OCI-LY7 (cell line): ENCODE results near the gene SIX6. TPM values are rescaled to one million over a fixed set of nuclear protein-coding genes. Genes with fewer than 3 reads are reported as not detected.

Source experiments
- BruUV-seq: library from RNA; stranded (reverse); fragments of 400-500 nt; replicated peaks from 2 replicates; lab custom pipeline; 2021; lab: Mats Ljungman, UMichigan
- CTCF ChIA-PET: fragments of 300-600 bp; sonication (Branson Sonifier 250); formaldehyde crosslinking; loops from one replicate; lab custom pipeline; 2022; ENCODE audit warnings: antibody characterized with exemption; ENCODE audit not compliant: unreplicated experiment; lab: Charles Lee
- POLR2A ChIA-PET: fragments of 300-600 bp; sonication (Branson Sonifier 250); formaldehyde crosslinking; loops from one replicate; lab custom pipeline; 2022; ENCODE audit warnings: antibody characterized with exemption; lab: Charles Lee
- DNase-seq: peaks from one replicate; pipeline ENCODE4 v3.0.0-alpha.2; 2015; ENCODE audit warnings: low spot score
- H2AFZ ChIP-seq: fragments of 200-600 bp; sonication (generic), shearing (Covaris generic); 2 replicates; pipeline ENCODE4 v1.6.1; 2014; ENCODE audit warnings: mild to moderate bottlenecking, antibody characterized with exemption, low read length, moderate library complexity
- H3K27ac ChIP-seq: fragments of 200-600 bp; sonication (generic); 2 replicates; pipeline ENCODE4 v1.5.1; 2014; ENCODE audit warnings: mixed run types, low read depth, mild to moderate bottlenecking, moderate library complexity, low read length, inconsistent platforms; ENCODE audit not compliant: poor library complexity, severe bottlenecking
- H3K36me3 ChIP-seq: fragments of 200-600 bp; sonication (generic); 2 replicates; pipeline ENCODE4 v1.6.1; 2014; ENCODE audit warnings: mild to moderate bottlenecking, antibody characterized with exemption, low read length, moderate library complexity, mixed read lengths; ENCODE audit not compliant: insufficient read depth
- H3K4me1 ChIP-seq: fragments of 200-600 bp; sonication (generic); 2 replicates; pipeline ENCODE4 v1.5.1; 2014; ENCODE audit warnings: mild to moderate bottlenecking, low read length; ENCODE audit not compliant: insufficient read depth, poor library complexity, severe bottlenecking
- H3K4me2 ChIP-seq: fragments of 200-600 bp; sonication (generic); 2 replicates; pipeline ENCODE4 v1.6.1; 2014; ENCODE audit warnings: mild to moderate bottlenecking, low read length
- H3K4me3 ChIP-seq: fragments of 200-600 bp; sonication (generic); 2 replicates; pipeline ENCODE4 v1.5.1; 2014; ENCODE audit warnings: mild to moderate bottlenecking, low read depth, low read length; ENCODE audit not compliant: poor library complexity, severe bottlenecking
- H3K79me2 ChIP-seq: fragments of 200-600 bp; sonication (generic); 2 replicates; pipeline ENCODE4 v1.6.1; 2016; ENCODE audit warnings: low read depth, mild to moderate bottlenecking, low read length, moderate library complexity, mixed read lengths; ENCODE audit not compliant: insufficient read depth
- H3K9me2 ChIP-seq: fragments of 200-600 bp; sonication (generic); 2 replicates; pipeline ENCODE4 v1.6.1; 2016; ENCODE audit warnings: mild to moderate bottlenecking, low read length, mixed read lengths; ENCODE audit not compliant: insufficient read depth
- H3K9me3 ChIP-seq: fragments of 200-600 bp; sonication (generic); 2 replicates; pipeline ENCODE4 v1.6.1; 2014; ENCODE audit warnings: mild to moderate bottlenecking, mixed run types, low read length, mixed read lengths
- H4K20me1 ChIP-seq: fragments of 200-600 bp; sonication (generic); 2 replicates; pipeline ENCODE4 v1.6.1; 2014; ENCODE audit warnings: mild to moderate bottlenecking, antibody characterized with exemption, low read length, moderate library complexity, mixed read lengths; ENCODE audit not compliant: insufficient read depth
- CTCF ChIP-seq: fragments of 200-600 bp; sonication (generic); conservative IDR thresholded peaks from 2 replicates; pipeline ENCODE4 v1.5.1; 2014; ENCODE audit warnings: mild to moderate bottlenecking, antibody characterized with exemption, low read length, moderate library complexity, mixed read lengths
- EZH2phosphoT487 ChIP-seq: fragments of 200-600 bp; sonication (generic); IDR thresholded peaks from 2 replicates; pipeline ENCODE4 v1.6.1; 2018; ENCODE audit warnings: low read depth, borderline replicate concordance, mild to moderate bottlenecking, mixed run types, antibody characterized with exemption, low read length, moderate library complexity, mixed read lengths
- intact Hi-C: fragments of 100-400 bp; cut with micrococcal nuclease; formaldehyde crosslinking; loops from one replicate; pipeline ENCODE4 v1.10.0; 2022; ENCODE audit not compliant: unreplicated experiment
- total RNA-seq, 2 experiments: library from RNA; depleted of rRNA in 1 of 2; stranded (reverse); fragments of >200 nt in 1 of 2; shearing (Covaris generic) in 1 of 2; gene quantifications; 2 replicates each; pipeline ENCODE4 v1.2.3, GENCODE V29; 2014 to 2022

Gene SIX6
- total RNA-seq, 2 experiments from 2014 or later, result not detected

DNA sequence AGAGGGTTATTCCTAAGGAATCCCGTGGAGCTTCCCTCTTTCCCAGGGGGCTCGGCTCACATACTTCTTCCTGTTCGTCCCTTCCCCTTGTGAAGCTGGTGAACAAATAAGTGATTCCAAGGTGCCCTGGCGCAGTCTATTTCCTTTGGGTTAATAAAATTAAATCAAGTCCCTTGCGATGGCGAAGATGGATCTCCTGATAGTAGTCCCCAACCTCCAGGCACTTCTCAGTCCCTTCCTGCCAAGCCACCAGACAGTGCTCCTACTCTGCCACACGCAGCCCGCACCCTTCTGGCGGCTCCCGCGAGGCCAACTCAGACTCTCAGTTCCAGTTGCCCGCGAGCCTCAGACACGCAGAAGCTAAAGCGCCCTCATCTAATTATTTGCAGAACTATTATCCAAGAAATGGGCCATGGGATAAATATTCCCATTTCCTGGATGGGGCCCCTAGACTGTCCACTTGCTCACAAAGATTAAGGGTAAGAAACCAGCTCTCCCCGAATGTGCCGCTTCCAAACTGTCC lies 2.4 kb upstream of the SIX6 start:
- H3K4me1 ChIP-seq, result no peaks in the 10 kb centered on the region
- ChIA-PET CTCF (interaction anchor here (0.6 kb wide), 1 partner anchor 49 kb away, joined by 3 read pairs; no protein-coding TSS in a partner anchor), POLR2A (no interaction called here)
- no TSS peak for BruUV-seq
- H3K9me2 ChIP-seq, result no peaks in the 10 kb centered on the region
- no peak for DNase-seq
- H3K9me3 ChIP-seq, result no peaks in the 10 kb centered on the region
- H3K27ac ChIP-seq, result no peak overlapping the region
- H2AFZ ChIP-seq, result no peak overlapping the region
- H3K4me3 ChIP-seq, result no peak overlapping the region
- H3K79me2 ChIP-seq, result no peaks in the 10 kb centered on the region
- H4K20me1 ChIP-seq, result no peaks in the 10 kb centered on the region
- H3K36me3 ChIP-seq, result no peaks in the 10 kb centered on the region
- TF ChIP-seq EZH2phosphoT487, result no peak
- TF ChIP-seq CTCF, result no peak
- no peak overlapping the region for H3K4me2 ChIP-seq
- intact Hi-C loops, result no loop called here

DNA sequence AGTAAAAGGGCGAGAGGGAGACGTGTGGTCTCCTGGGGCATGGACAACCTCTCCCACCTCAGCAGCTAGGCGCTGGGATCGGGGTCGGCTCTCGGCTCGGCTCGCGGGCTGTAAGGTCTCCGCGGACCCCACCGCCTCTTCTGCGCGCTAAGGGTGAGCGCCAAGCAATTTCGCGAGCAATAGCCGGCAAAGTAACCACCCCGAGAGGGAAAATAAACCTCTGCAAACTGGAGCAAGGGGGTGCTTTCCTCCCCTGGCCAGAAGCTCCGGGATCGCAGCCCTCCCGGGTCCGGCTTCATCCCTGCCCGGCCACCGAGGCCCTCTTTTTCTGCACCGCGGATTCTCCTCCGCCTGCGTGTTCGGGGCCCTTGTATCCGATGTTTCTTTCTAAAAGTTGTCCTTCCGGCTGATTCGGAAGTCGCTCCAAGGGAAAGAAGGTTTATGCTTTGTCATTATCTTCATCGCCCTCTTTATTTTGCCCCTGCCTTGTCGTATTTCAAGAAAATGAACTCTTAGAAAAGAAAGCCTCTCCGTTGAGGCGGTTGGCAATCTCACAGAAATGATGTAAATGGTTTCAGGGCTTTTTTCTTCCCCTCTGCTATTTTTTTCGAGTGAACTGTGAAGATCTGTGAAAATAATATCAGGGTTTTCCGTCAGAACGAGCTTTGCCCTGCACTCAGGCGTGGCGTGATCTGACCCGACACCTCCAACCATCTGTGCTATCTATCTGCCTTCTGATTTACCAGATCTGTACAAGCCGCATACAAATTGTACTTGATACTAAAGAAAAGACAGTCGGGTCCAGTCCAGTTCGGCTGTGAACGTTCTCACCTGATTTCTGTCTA lies 1.7 kb upstream of the SIX6 start:
- no peaks in the 10 kb centered on the region for H3K36me3 ChIP-seq
- CTCF ChIA-PET, result interaction anchor here (0.6 kb wide), 1 partner anchor 49 kb away, joined by 3 read pairs; no protein-coding TSS in a partner anchor
- no peak overlapping the region for H2AFZ ChIP-seq
- H4K20me1 ChIP-seq, result no peaks in the 10 kb centered on the region
- no peaks in the 10 kb centered on the region for H3K79me2 ChIP-seq
- BruUV-seq, result no TSS peak
- POLR2A ChIA-PET, result no interaction called here
- no peak overlapping the region for H3K27ac ChIP-seq
- DNase-seq, result no peak
- no peaks in the 10 kb centered on the region for H3K9me2 ChIP-seq
- H3K4me3 ChIP-seq, result no peak overlapping the region
- H3K9me3 ChIP-seq, result no peaks in the 10 kb centered on the region
- TF ChIP-seq CTCF, result no peak
- no peak for TF ChIP-seq EZH2phosphoT487
- H3K4me2 ChIP-seq, result no peak overlapping the region
- intact Hi-C loops, result no loop called here
- H3K4me1 ChIP-seq, result no peaks in the 10 kb centered on the region

DNA sequence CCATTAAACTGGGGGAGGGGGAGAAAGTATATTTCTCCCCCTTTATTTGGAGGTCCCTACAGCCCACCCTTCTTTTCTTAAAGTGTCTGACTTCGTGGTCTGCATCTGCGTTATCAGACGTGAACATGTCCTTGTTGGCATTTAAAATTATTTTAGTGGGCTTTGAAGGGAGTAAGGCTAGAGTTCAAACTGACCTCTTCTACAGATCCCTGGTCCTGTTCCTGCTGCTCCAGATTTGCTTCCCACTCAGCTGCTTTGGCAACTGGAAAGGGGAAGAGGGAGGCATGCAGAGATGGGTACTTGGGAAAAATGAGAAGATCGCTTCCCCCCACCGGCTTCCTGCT lies 611 bp upstream of the SIX6 start:
- no peak for DNase-seq
- Histone ChIP-seq H3K79me2 (no peaks in the 10 kb centered on the region), H4K20me1 (no peaks in the 10 kb centered on the region), H3K4me1 (no peaks in the 10 kb centered on the region), H3K27ac (no peak overlapping the region), H3K4me2 (no peak overlapping the region), H2AFZ (no peak overlapping the region), H3K9me2 (no peaks in the 10 kb centered on the region), H3K4me3 (no peak overlapping the region), H3K9me3 (no peaks in the 10 kb centered on the region), H3K36me3 (no peaks in the 10 kb centered on the region)
- ChIA-PET POLR2A (interaction anchor here (0.6 kb wide), 1 partner anchor 15 kb away, joined by 3 read pairs; no protein-coding TSS in a partner anchor), CTCF (no interaction called here)
- intact Hi-C loops, result no loop called here
- no TSS peak for BruUV-seq
- TF ChIP-seq CTCF, result no peak
- no peak for TF ChIP-seq EZH2phosphoT487
